PC-9 (cell line): Measurements from ENCODE around the gene INCA1. TPM values are rescaled to one million over a fixed set of nuclear protein-coding genes. Genes with fewer than 3 reads are reported as not detected.

Source experiments
- BruUV-seq: library from RNA; stranded (reverse); fragments of 400-500 nt; replicated peaks from 2 replicates; lab custom pipeline; 2021; lab: Mats Ljungman, UMichigan
- CTCF ChIA-PET: fragments of 300-600 bp; sonication (Branson Sonifier 250); formaldehyde crosslinking; loops from one replicate; lab custom pipeline; 2022; ENCODE audit warnings: antibody characterized with exemption; lab: Charles Lee
- POLR2A ChIA-PET: fragments of 300-600 bp; sonication (Branson Sonifier 250); formaldehyde crosslinking; loops from one replicate; lab custom pipeline; 2022; ENCODE audit warnings: antibody characterized with exemption; ENCODE audit not compliant: unreplicated experiment; lab: Charles Lee
- DNase-seq, 2 experiments: peaks; one replicate each; pipeline versions ENCODE4 v3.0.0 to v3.0.0-alpha.2; 2015 to 2022; ENCODE audit warnings: mixed read lengths in 1 of 2
- H2AFZ ChIP-seq: fragments of 200-600 bp; sonication (generic); 2 replicates; pipeline ENCODE4 v1.8.1; 2017; ENCODE audit warnings: antibody characterized with exemption
- H3F3A ChIP-seq: fragments of 200-600 bp; sonication (generic); 2 replicates; pipeline ENCODE4 v1.8.1; 2017; ENCODE audit warnings: antibody characterized with exemption, mild to moderate bottlenecking, low read depth; ENCODE audit not compliant: insufficient read depth
- H3K27ac ChIP-seq: fragments of 200-600 bp; sonication (generic); 2 replicates; pipeline ENCODE4 v1.6.1; 2016; ENCODE audit warnings: mixed run types
- H3K27me3 ChIP-seq: fragments of 200-600 bp; sonication (generic); 2 replicates; pipeline ENCODE4 v1.6.1; 2016; ENCODE audit warnings: low read depth, mixed run types; ENCODE audit not compliant: insufficient read depth
- H3K36me3 ChIP-seq: fragments of 200-600 bp; sonication (generic); 2 replicates; pipeline ENCODE4 v1.6.1; 2016; ENCODE audit warnings: low read depth, mixed run types
- H3K4me1 ChIP-seq: fragments of 200-600 bp; sonication (generic); replicated peaks from 2 replicates; pipeline ENCODE4 v1.6.1; 2016; ENCODE audit warnings: mixed run types; ENCODE audit not compliant: insufficient read depth
- H3K4me2 ChIP-seq: fragments of 200-600 bp; sonication (generic); 2 replicates; pipeline ENCODE4 v1.6.1; 2017; ENCODE audit warnings: mixed run types
- H3K4me3 ChIP-seq: fragments of 200-600 bp; sonication (generic); 2 replicates; pipeline ENCODE4 v1.6.1; 2016; ENCODE audit warnings: mixed run types
- H3K79me2 ChIP-seq: fragments of 200-600 bp; sonication (generic); 2 replicates; pipeline ENCODE4 v1.6.1; 2017; ENCODE audit warnings: low read depth, mixed run types
- H3K9me2 ChIP-seq: fragments of 200-600 bp; sonication (generic); 2 replicates; pipeline ENCODE4 v1.8.1; 2017; ENCODE audit warnings: mild to moderate bottlenecking; ENCODE audit not compliant: insufficient read depth
- H3K9me3 ChIP-seq: fragments of 200-600 bp; sonication (generic); 2 replicates; pipeline ENCODE4 v1.8.1; 2016; ENCODE audit warnings: low read depth; ENCODE audit not compliant: insufficient read depth
- H4K20me1 ChIP-seq: fragments of 200-600 bp; sonication (generic); 2 replicates; pipeline ENCODE4 v1.8.1; 2017; ENCODE audit not compliant: insufficient read depth
- EZH2 ChIP-seq: fragments of 200-600 bp; sonication (generic); IDR thresholded peaks from 2 replicates; pipeline ENCODE4 v1.8.0; 2017; ENCODE audit warnings: antibody characterized with exemption, low read depth
- intact Hi-C: fragments of 100-400 bp; cut with micrococcal nuclease; formaldehyde crosslinking; loops from one replicate; pipeline ENCODE4 v1.10.0; 2022; ENCODE audit not compliant: unreplicated experiment
- total RNA-seq: library from RNA; stranded (reverse); gene quantifications from 2 replicates; pipeline ENCODE4 v1.2.3, GENCODE V29; 2021
- TF ChIP-seq, protein P1 (sequence below): fragments of 200-600 bp; sonication (generic); conservative IDR thresholded peaks from 2 replicates; pipeline ENCODE4 v1.6.1; 2017; ENCODE audit warnings: mixed run types, antibody characterized with exemption, mild to moderate bottlenecking, moderate library complexity

Gene INCA1
- total RNA-seq, 1 experiment from 2014 or later = 2.9 TPM

- CTCF ChIA-PET = no interaction called here
- no peak overlapping the region for H2AFZ ChIP-seq
- no peaks in the 10 kb centered on the region for H3K27me3 ChIP-seq
- H3K79me2 ChIP-seq = peaks cover 12% of the 10 kb centered on the region
- DNase-seq = no peak
- no peaks in the 10 kb centered on the region for H3K9me2 ChIP-seq
- no peaks in the 10 kb centered on the region for H3K36me3 ChIP-seq
- peaks cover 11% of the 10 kb centered on the region for H3K4me1 ChIP-seq
- intact Hi-C loops = no loop called here
- POLR2A ChIA-PET = interaction anchor here (0.9 kb wide), 1 partner anchor 256 kb away, joined by 7 read pairs; no protein-coding TSS in a partner anchor
- H3K9me3 ChIP-seq = no peaks in the 10 kb centered on the region
- H4K20me1 ChIP-seq = no peaks in the 10 kb centered on the region; the same call in 1 of the 2 replicates
- TF ChIP-seq, protein P1, sequence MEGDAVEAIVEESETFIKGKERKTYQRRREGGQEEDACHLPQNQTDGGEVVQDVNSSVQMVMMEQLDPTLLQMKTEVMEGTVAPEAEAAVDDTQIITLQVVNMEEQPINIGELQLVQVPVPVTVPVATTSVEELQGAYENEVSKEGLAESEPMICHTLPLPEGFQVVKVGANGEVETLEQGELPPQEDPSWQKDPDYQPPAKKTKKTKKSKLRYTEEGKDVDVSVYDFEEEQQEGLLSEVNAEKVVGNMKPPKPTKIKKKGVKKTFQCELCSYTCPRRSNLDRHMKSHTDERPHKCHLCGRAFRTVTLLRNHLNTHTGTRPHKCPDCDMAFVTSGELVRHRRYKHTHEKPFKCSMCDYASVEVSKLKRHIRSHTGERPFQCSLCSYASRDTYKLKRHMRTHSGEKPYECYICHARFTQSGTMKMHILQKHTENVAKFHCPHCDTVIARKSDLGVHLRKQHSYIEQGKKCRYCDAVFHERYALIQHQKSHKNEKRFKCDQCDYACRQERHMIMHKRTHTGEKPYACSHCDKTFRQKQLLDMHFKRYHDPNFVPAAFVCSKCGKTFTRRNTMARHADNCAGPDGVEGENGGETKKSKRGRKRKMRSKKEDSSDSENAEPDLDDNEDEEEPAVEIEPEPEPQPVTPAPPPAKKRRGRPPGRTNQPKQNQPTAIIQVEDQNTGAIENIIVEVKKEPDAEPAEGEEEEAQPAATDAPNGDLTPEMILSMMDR = no peak
- TF ChIP-seq EZH2 = no peak
- H3F3A ChIP-seq = peaks cover 18% of the 10 kb centered on the region; the same call in 1 of the 2 replicates
- no peak overlapping the region for H3K4me2 ChIP-seq
- BruUV-seq = no TSS peak
- no peak overlapping the region for H3K27ac ChIP-seq
- H3K4me3 ChIP-seq = no peak overlapping the region
Observed at GRCh38 chr17:4994081-4994595, 3.2 kb downstream of the INCA1 start.

DNA sequence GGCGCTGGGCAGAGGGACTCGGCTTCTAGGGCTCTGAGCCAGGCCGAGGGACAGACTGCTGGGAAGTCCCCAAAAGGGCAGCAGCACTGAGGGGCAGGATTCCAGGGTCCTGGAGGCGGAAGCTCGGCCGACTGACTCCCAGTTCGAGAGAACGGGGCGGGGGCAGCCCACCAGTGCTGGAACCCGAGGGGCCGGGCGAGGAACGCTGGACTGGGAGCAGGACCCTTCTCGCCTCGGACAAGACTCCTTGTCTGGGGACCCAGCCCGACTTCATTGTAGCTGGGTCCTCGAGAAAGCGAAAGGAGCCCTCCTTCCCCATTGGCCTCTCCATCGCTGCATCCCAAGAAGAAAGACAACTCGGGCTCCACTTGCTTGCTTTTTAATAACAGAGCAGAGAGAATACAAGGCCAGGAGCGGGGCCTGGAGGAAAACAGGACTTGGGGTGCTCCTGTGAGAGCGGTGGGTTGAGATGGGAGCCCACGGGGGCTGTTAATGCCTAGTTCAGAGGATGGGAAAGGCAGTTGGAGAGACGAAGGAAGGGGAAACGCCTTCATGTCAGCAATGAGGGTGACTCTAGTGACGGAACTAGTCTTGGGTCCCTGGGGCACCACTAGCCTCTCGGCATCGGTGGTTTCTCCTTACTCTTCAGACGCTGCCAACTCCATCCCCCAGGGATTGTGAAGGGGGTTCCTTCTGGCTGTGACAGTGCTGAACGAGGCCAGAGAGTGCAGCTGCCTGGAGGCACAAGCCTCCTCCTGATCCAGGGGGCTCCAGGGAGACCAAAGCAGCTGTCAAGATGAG lies 9.4 kb downstream of the INCA1 start:
- Histone ChIP-seq H3K4me3 (peak overlapping the region; percentile 95), H3K4me2 (peak overlapping the region; percentile 93), H3K9me3 (no peaks in the 10 kb centered on the region), H3K9me2 (no peaks in the 10 kb centered on the region), H3K27me3 (no peaks in the 10 kb centered on the region), H4K20me1 (no peaks in the 10 kb centered on the region), H3K79me2 (no peaks in the 10 kb centered on the region), H2AFZ (peak overlapping the region; percentile 98), H3K27ac (peak overlapping the region; percentile 25), H3K4me1 (peaks cover 23% of the 10 kb centered on the region), H3K36me3 (no peaks in the 10 kb centered on the region), H3F3A (peaks cover 40% of the 10 kb centered on the region)
- no peak for TF ChIP-seq EZH2
- TF ChIP-seq, protein P1 = no peak
- no peak for DNase-seq
- ChIA-PET POLR2A (interaction anchor here (0.7 kb wide), 2 partner anchors 17 to 18 kb away, joined by 4 to 7 read pairs; no protein-coding TSS in a partner anchor), CTCF (interaction anchor here (0.6 to 2.0 kb wide), 2 partner anchors 20 to 79 kb away, joined by 9 to 10 read pairs; partner anchors contain the start of gene SPAG7)
- intact Hi-C loops = loop anchor here (1.0 kb wide), 3 partner anchors 21 to 85 kb away; partner anchors contain the start of genes CHRNE and SPAG7
- TSS peak; percentile 32 for BruUV-seq

DNA sequence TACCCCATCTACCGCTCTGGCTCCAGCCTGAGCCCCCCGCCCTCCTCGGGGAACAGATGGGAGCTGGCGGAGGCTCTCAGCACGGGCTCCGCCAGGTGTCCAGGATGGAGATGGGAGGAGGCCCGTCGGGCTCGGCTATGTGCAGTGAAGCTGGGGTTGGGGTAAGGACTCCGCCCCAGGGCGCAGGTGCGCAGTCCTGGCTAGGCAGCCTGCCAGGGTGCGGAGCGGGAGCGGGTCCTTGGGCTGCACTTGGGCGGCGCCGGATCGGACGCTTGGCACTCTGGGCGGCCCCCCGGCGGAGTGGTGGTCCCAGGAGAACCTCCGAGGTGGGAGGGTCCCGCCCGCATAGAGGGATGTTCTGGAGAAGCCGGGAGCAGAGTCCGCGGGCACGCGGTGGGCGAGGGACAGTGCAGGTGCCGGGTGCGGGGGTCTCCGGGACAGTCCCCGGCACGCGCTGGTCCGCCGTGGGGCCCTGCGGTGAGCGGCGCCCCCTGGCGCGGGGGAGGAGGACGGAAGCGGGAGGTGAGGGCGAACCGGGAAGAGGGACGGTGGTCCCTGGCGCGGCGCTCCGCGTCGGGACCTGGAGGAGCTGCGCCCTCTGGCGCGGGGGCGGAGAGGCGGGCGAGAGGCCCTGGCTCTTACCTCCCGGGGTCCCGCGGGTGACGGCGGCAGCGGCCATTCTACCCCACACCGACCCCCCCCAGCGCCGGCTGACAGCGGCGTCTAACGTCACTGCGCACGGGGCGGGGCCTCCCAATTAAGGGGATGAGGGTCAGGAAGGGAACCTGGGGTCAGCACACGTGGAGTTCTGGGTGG lies 10.2 kb downstream of the INCA1 start, which contains the start of gene CAMTA2:
Gene CAMTA2, minus strand, starts transcription at position 725 of the 816 bp plus-strand sequence. CDS start 1,453 bp downstream, outside the sequence.
- peak within 1 kb of the TSS; percentile 95 for H3K4me3 ChIP-seq
- no peaks in the 10 kb centered on the region for H3K36me3 ChIP-seq
- ChIA-PET CTCF (interaction anchor here (1.1 to 2.0 kb wide), 2 partner anchors 19 to 78 kb away, joined by 5 to 10 read pairs; partner anchors contain the start of gene SPAG7), POLR2A (interaction anchor here (0.6 to 1.0 kb wide), 7 partner anchors 11 to 466 kb away, joined by 3 to 7 read pairs (median 4); partner anchors contain the start of genes KIF1C, RNF167, SLC25A11 and SPAG7)
- peaks cover 23% of the 10 kb centered on the region for H3K4me1 ChIP-seq
- H3K27ac ChIP-seq = peak within 1 kb of the TSS; percentile 25
- H2AFZ ChIP-seq = peak within 1 kb of the TSS; percentile 98
- no peaks in the 10 kb centered on the region for H4K20me1 ChIP-seq
- H3K27me3 ChIP-seq = no peaks in the 10 kb centered on the region
- peak within 1 kb of the TSS; percentile 93 for H3K4me2 ChIP-seq
- peaks cover 40% of the 10 kb centered on the region for H3F3A ChIP-seq
- DNase-seq = peak; percentile 57 to 82
- H3K79me2 ChIP-seq = no peaks in the 10 kb centered on the region
- BruUV-seq = no TSS peak
- H3K9me3 ChIP-seq = no peaks in the 10 kb centered on the region
- intact Hi-C loops = loop anchor here (1.0 kb wide), 3 partner anchors 20 to 84 kb away; partner anchors contain the start of genes CHRNE and SPAG7
- no peak for TF ChIP-seq EZH2
- TF ChIP-seq, protein P1 = peak; percentile 79
- H3K9me2 ChIP-seq = no peaks in the 10 kb centered on the region
